Measurements from ENCODE around the gene PMVK.
"Not testable (repeated sequence)": the region's sequence is repeated elsewhere in the genome, so short reads cannot be mapped to it uniquely, and the experiment has no call there.

PMVK gene

GRCh38 chr1:154936555-154937084 lies at the start of gene PMVK:
PMVK (minus strand) TSS chr1:154936719; CDS start chr1:154936685, 34 bp downstream.
- DNase-seq (ENCODE audit: low spot score): peak; percentile 97

GRCh38 chr1:154983776-154984466 lies 47.4 kb upstream of the PMVK start:
- DNase-seq (ENCODE audit: low spot score): no peak

- peak; percentile 97 for DNase-seq (ENCODE audit: low spot score)
Observed at GRCh38 chr1:154982897-154983648, 46.6 kb upstream of the PMVK start, which contains the start of gene FLAD1. FLAD1 (plus strand) TSS chr1:154983344; CDS start chr1:154983695, 351 bp downstream.

- no peak for DNase-seq (ENCODE audit: low spot score)
Observed at GRCh38 chr1:154982341-154982740, 45.8 kb upstream of the PMVK start.

GRCh38 chr1:154978360-154978759 lies 41.8 kb upstream of the PMVK start:
- DNase-seq (ENCODE audit: low spot score): no peak

- not testable (repeated sequence) for DNase-seq (ENCODE audit: low spot score)
Observed at GRCh38 chr1:154977762-154978161, 41.2 kb upstream of the PMVK start.

- no peak for DNase-seq (ENCODE audit: low spot score)
Observed at GRCh38 chr1:154975409-154976059, 39.0 kb upstream of the PMVK start.

GRCh38 chr1:154974808-154975408 lies 38.4 kb upstream of the PMVK start:
- DNase-seq (ENCODE audit: low spot score): peak; percentile 78

GRCh38 chr1:154974102-154974807 lies 37.7 kb upstream of the PMVK start, which contains the start of gene CKS1B:
CKS1B (plus strand) TSS chr1:154974681; CDS start chr1:154974746, 65 bp downstream.
- DNase-seq (ENCODE audit: low spot score): peak; percentile 93

GRCh38 chr1:154973344-154974101 lies 37.0 kb upstream of the PMVK start:
- DNase-seq (ENCODE audit: low spot score): peak; percentile 74

GRCh38 chr1:154972517-154973343 lies 36.2 kb upstream of the PMVK start:
- peak; percentile 77 for DNase-seq (ENCODE audit: low spot score)

GRCh38 chr1:154972213-154972516 lies 35.6 kb upstream of the PMVK start:
- DNase-seq (ENCODE audit: low spot score): no peak

GRCh38 chr1:154971341-154971998 lies 35.0 kb upstream of the PMVK start:
- DNase-seq (ENCODE audit: low spot score): no peak

GRCh38 chr1:154970631-154971340 lies 34.3 kb upstream of the PMVK start, which contains the start of gene SHC1:
SHC1 (minus strand) TSS chr1:154970747; CDS start chr1:154970526, 221 bp downstream.
- peak; percentile 90 for DNase-seq (ENCODE audit: low spot score)

- DNase-seq (ENCODE audit: low spot score): no peak
Observed at GRCh38 chr1:154969860-154970452, 33.4 kb upstream of the PMVK start.

GRCh38 chr1:154969246-154969645 lies 32.7 kb upstream of the PMVK start:
- no peak for DNase-seq (ENCODE audit: low spot score)

- no peak for DNase-seq (ENCODE audit: low spot score)
Observed at GRCh38 chr1:154968731-154969130, 32.2 kb upstream of the PMVK start.

GRCh38 chr1:154967331-154967950 lies 30.9 kb upstream of the PMVK start:
- DNase-seq (ENCODE audit: low spot score): no peak
